ENCODE data around the gene ARID1B.

DNA sequence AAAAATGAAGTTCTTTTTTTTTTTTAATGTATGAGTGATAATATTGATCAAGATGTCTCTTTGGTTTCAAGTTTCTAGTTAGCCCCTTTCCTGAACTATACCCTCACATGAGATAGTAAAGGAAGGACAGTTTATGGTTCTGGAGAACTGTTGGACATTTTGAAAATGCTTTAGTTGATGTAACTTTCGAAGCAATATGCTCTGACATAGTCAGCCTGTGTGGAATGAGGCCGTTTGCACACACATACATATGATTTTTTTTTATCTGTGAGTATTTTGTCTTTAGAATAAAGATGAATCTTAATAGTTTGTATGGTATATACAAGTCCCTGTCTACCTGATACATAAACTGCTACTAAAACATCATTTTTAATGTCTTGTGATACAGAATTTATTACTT lies 177.0 kb downstream of the ARID1B start:
- TF ChIP-seq, protein P1, sequence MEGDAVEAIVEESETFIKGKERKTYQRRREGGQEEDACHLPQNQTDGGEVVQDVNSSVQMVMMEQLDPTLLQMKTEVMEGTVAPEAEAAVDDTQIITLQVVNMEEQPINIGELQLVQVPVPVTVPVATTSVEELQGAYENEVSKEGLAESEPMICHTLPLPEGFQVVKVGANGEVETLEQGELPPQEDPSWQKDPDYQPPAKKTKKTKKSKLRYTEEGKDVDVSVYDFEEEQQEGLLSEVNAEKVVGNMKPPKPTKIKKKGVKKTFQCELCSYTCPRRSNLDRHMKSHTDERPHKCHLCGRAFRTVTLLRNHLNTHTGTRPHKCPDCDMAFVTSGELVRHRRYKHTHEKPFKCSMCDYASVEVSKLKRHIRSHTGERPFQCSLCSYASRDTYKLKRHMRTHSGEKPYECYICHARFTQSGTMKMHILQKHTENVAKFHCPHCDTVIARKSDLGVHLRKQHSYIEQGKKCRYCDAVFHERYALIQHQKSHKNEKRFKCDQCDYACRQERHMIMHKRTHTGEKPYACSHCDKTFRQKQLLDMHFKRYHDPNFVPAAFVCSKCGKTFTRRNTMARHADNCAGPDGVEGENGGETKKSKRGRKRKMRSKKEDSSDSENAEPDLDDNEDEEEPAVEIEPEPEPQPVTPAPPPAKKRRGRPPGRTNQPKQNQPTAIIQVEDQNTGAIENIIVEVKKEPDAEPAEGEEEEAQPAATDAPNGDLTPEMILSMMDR (IDR thresholded peaks at IDR 0.05) = no peak
- TF ChIP-seq EZH2 (IDR thresholded peaks at IDR 0.05; ENCODE audit: borderline replicate concordance, insufficient read depth, low read depth, low read length, poor library complexity, severe bottlenecking) = no peak
